MM.1S (cell line): ENCODE results near the gene IMMT.
A peak's percentile ranks its signal among the peaks of the same experiment; 100 is the strongest.
"Not testable (repeated sequence)": the region's sequence is repeated elsewhere in the genome, so short reads cannot be mapped to it uniquely, and the experiment has no call there.

Source experiments
- DNase-seq: peaks from one replicate; pipeline ENCODE4 v3.0.0-alpha.2; 2015
- H2AFZ ChIP-seq: fragments of 300-600 bp; sonication (generic); 2 replicates; pipeline ENCODE4 v1.6.0; 2016; ENCODE audit warnings: antibody characterized with exemption, low read length
- H3F3A ChIP-seq: fragments of 300-600 bp; sonication (generic); 2 replicates; pipeline ENCODE4 v1.6.1; 2016; ENCODE audit warnings: mild to moderate bottlenecking, antibody characterized with exemption, low read length, moderate library complexity, mixed read lengths; ENCODE audit not compliant: insufficient read depth
- H3K27ac ChIP-seq: fragments of 300-600 bp; sonication (generic); 2 replicates; pipeline ENCODE4 v1.5.1; 2016; ENCODE audit warnings: mild to moderate bottlenecking, low read length
- H3K27me3 ChIP-seq: fragments of 300-600 bp; sonication (generic); replicated peaks from 2 replicates; pipeline ENCODE4 v1.6.0; 2016; ENCODE audit warnings: low read length; ENCODE audit not compliant: insufficient read depth
- H3K36me3 ChIP-seq: fragments of 300-600 bp; sonication (generic); replicated peaks from 2 replicates; pipeline ENCODE4 v1.6.1; 2016; ENCODE audit warnings: mild to moderate bottlenecking, low read length, mixed read lengths; ENCODE audit not compliant: insufficient read depth
- H3K4me1 ChIP-seq: fragments of 300-600 bp; sonication (generic); 2 replicates; pipeline ENCODE4 v1.6.1; 2016; ENCODE audit warnings: low read length, mixed read lengths
- H3K4me2 ChIP-seq: fragments of 300-600 bp; sonication (generic); 2 replicates; pipeline ENCODE4 v1.6.0; 2016; ENCODE audit warnings: low read depth, low read length
- H3K4me3 ChIP-seq: fragments of 300-600 bp; sonication (generic); 2 replicates; pipeline ENCODE4 v1.5.1; 2016; ENCODE audit warnings: low read length, mixed read lengths
- H3K79me2 ChIP-seq: fragments of 300-600 bp; sonication (generic); 2 replicates; pipeline ENCODE4 v1.6.1; 2016; ENCODE audit warnings: mixed run types, low read length, mixed read lengths
- H3K9ac ChIP-seq: fragments of 300-600 bp; sonication (generic); 2 replicates; pipeline ENCODE4 v1.6.1; 2016; ENCODE audit warnings: low read length, mixed read lengths
- H3K9me2 ChIP-seq: fragments of 300-600 bp; sonication (generic); replicated peaks from 2 replicates; pipeline ENCODE4 v1.6.1; 2016; ENCODE audit warnings: mild to moderate bottlenecking, low read length, mixed read lengths; ENCODE audit not compliant: insufficient read depth
- H3K9me3 ChIP-seq: fragments of 300-600 bp; sonication (generic); replicated peaks from 2 replicates; pipeline ENCODE4 v1.6.1; 2016; ENCODE audit warnings: mild to moderate bottlenecking, low read length, mixed read lengths; ENCODE audit not compliant: insufficient read depth
- H4K20me1 ChIP-seq: fragments of 300-600 bp; sonication (generic); 2 replicates; pipeline ENCODE4 v1.6.1; 2016; ENCODE audit warnings: mild to moderate bottlenecking, low read length, moderate library complexity, mixed read lengths; ENCODE audit not compliant: insufficient read depth
- EZH2 ChIP-seq: fragments of 300-600 bp; sonication (generic); optimal IDR thresholded peaks from 2 replicates; pipeline ENCODE3; 2017; ENCODE audit warnings: low read depth, mild to moderate bottlenecking, antibody characterized with exemption, low read length, mixed read lengths
- EZH2phosphoT487 ChIP-seq: fragments of 300-600 bp; sonication (generic); IDR thresholded peaks from 2 replicates; pipeline ENCODE4 v1.6.1; 2018; ENCODE audit warnings: antibody characterized with exemption, low read length
- TF ChIP-seq, protein P1 (sequence below): fragments of 300-600 bp; sonication (generic); IDR thresholded peaks from 2 replicates; pipeline ENCODE4 v1.5.1; 2016; ENCODE audit warnings: antibody characterized with exemption, low read length, mixed read lengths

IMMT gene

DNA sequence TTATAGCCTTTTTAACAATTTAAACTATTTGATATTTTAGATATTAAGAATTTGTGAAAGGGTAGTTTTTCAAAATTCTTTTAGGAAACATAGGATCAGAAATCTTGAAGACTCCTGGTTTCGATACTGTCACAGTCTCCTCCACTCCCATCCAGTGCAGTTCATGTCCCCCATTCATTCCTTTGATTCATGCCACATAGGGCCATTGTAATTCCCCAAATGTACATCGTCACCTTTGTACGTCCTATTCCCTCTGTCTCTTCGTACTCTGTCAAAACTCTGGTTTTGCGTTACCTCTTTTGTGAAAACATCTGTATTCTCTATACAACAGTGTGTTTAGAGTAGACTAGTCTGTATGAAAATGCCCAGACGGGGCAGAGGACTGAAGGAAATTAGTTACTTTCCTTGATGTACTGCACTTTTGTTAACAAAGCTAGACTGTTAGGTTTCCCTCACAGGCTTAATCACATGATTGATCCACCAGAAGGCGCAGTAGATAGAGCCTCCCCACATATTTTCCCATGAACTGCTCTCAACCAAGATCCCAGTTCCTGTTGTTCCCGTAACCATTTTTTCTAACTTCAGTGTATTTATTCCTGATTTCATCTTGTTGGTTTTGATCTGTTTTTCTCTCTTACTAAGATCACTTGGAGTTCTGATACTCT lies 6.5 kb upstream of the IMMT start:
- H2AFZ ChIP-seq, result no peak overlapping the region
- no peak overlapping the region for H3K27ac ChIP-seq
- 0 out of 2 replicates have a peak, but pooled peaks cover 5% of the 10 kb centered on the region for H4K20me1 ChIP-seq
- no peak overlapping the region for H3K4me3 ChIP-seq
- H3K9me3 ChIP-seq, result no peaks in the 10 kb centered on the region
- no peaks in the 10 kb centered on the region for H3K9me2 ChIP-seq
- no peaks in the 10 kb centered on the region for H3K27me3 ChIP-seq
- H3F3A ChIP-seq, result peaks cover 4% of the 10 kb centered on the region
- H3K79me2 ChIP-seq, result peaks cover 71% of the 10 kb centered on the region
- no peak overlapping the region for H3K4me2 ChIP-seq
- no peaks in the 10 kb centered on the region; the same call in 1 of the 2 replicates for H3K36me3 ChIP-seq
- peaks cover 17% of the 10 kb centered on the region for H3K4me1 ChIP-seq
- no peak overlapping the region for H3K9ac ChIP-seq
- no peak for DNase-seq
- TF ChIP-seq EZH2phosphoT487, result no peak
- no peak for TF ChIP-seq EZH2
- TF ChIP-seq, protein P1, sequence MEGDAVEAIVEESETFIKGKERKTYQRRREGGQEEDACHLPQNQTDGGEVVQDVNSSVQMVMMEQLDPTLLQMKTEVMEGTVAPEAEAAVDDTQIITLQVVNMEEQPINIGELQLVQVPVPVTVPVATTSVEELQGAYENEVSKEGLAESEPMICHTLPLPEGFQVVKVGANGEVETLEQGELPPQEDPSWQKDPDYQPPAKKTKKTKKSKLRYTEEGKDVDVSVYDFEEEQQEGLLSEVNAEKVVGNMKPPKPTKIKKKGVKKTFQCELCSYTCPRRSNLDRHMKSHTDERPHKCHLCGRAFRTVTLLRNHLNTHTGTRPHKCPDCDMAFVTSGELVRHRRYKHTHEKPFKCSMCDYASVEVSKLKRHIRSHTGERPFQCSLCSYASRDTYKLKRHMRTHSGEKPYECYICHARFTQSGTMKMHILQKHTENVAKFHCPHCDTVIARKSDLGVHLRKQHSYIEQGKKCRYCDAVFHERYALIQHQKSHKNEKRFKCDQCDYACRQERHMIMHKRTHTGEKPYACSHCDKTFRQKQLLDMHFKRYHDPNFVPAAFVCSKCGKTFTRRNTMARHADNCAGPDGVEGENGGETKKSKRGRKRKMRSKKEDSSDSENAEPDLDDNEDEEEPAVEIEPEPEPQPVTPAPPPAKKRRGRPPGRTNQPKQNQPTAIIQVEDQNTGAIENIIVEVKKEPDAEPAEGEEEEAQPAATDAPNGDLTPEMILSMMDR, result no peak

DNA sequence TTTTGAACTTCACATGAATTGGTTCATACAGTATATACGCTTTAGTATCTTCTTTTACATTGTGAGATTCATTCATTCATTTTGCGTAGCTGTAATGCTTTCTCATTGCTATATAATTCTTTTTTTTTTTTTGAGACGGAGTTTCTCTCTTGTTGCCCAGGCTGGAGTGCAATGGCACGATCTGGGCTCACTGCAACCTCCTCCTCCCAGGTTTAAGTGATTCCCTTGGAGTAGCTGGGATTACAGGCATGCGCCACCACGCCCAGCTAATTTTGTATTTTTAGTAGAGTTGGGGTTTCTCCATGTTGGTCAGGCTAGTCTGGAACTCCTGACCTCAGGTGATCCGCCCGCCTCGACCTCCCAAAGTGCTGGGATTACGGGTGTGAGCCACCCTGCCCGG lies 5.3 kb upstream of the IMMT start:
- H2AFZ ChIP-seq, DNase-seq, H3K27ac ChIP-seq, H3K9me3 ChIP-seq, H3K36me3 ChIP-seq, H3K9me2 ChIP-seq, H3K27me3 ChIP-seq, H4K20me1 ChIP-seq: not testable (repeated sequence)
- Histone ChIP-seq H3K79me2 (peaks cover 71% of the 10 kb centered on the region), H3K9ac (peak overlapping the region; percentile 80; the same call in 1 of the 2 replicates), H3K4me1 (peaks cover 17% of the 10 kb centered on the region), H3F3A (peaks cover 11% of the 10 kb centered on the region), H3K4me3 (peak overlapping the region; percentile 68), H3K4me2 (peak overlapping the region; percentile 64)

DNA sequence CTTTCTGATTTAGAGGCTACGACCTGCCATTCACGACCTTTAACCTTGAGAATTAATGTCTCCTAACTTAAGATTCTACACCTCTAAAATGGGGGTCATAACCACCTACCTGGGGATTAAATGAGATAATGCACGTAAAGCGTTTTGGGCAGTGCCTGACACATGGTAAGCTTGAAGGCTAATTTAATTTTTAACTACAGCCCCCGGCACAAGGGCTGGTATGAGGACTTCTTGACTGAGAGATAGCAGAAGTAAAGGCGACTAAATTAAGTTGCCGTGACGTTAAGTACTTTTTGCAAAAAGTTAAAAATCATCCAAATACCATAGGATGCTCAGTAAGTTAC lies 4.5 kb upstream of the IMMT start:
- TF ChIP-seq, protein P1, result no peak
- TF ChIP-seq EZH2phosphoT487, result no peak
- TF ChIP-seq EZH2, result no peak
- peaks cover 64% of the 10 kb centered on the region for H3K79me2 ChIP-seq
- H3K9me2 ChIP-seq, result no peaks in the 10 kb centered on the region
- H3K9ac ChIP-seq, result peak overlapping the region; percentile 80
- no peak for DNase-seq
- H3K27me3 ChIP-seq, result no peaks in the 10 kb centered on the region
- no peaks in the 10 kb centered on the region for H3K9me3 ChIP-seq
- peak overlapping the region; percentile 68 for H3K4me3 ChIP-seq
- 0 out of 2 replicates have a peak, but pooled peaks cover 5% of the 10 kb centered on the region for H4K20me1 ChIP-seq
- peak overlapping the region; percentile 49; the same call in 1 of the 2 replicates for H3K27ac ChIP-seq
- H2AFZ ChIP-seq, result peak overlapping the region; percentile 46
- peaks cover 17% of the 10 kb centered on the region for H3K4me1 ChIP-seq
- no peaks in the 10 kb centered on the region for H3K36me3 ChIP-seq
- peaks cover 19% of the 10 kb centered on the region for H3F3A ChIP-seq
- H3K4me2 ChIP-seq, result peak overlapping the region; percentile 64

DNA sequence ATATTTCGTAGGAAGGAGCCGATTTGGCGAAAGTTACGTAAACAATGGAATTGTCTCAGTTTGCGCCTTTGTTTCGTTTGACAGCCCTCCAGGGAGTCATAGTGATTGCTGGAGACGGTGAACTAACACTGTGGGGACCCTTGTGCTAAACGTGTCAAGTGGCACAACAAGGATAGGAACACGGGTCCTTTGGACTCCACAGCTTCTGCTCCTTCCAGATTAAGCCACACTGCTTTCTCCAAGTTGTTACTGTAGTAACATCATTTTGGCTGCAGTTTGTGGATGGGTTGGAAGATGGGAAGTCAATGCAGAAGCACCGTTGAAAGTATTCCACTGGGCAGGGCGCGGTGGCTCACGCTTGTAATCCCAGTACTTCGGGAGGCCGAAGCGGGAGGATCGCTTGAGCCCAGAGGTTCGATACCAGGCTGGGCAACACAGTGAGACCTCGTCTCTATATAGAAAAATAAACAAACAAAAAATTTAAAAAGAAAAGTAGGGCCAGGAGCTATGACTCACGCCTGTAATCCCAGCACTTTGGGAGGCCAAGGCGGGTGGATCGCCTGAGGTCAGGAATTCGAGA lies 636 bp upstream of the IMMT start:
- no peaks in the 10 kb centered on the region for H3K27me3 ChIP-seq
- H3K36me3 ChIP-seq, result 0 out of 2 replicates have a peak, but pooled peaks cover 2% of the 10 kb centered on the region
- peak overlapping the region; percentile 99 for H3K27ac ChIP-seq
- TF ChIP-seq EZH2 (no peak), EZH2phosphoT487 (no peak)
- TF ChIP-seq, protein P1, result no peak
- peak overlapping the region; percentile 77 for H2AFZ ChIP-seq
- DNase-seq, result no peak
- peaks cover 63% of the 10 kb centered on the region for H3K79me2 ChIP-seq
- peak overlapping the region; percentile 98 for H3K4me3 ChIP-seq
- no peaks in the 10 kb centered on the region for H3K9me2 ChIP-seq
- H3K9me3 ChIP-seq, result no peaks in the 10 kb centered on the region
- H3K9ac ChIP-seq, result peak overlapping the region; percentile 99
- H3F3A ChIP-seq, result peaks cover 26% of the 10 kb centered on the region
- H3K4me1 ChIP-seq, result peaks cover 23% of the 10 kb centered on the region
- peaks cover 11% of the 10 kb centered on the region; the same call in 1 of the 2 replicates for H4K20me1 ChIP-seq
- H3K4me2 ChIP-seq, result peak overlapping the region; percentile 91
